ENCODE measurements around the gene C2CD3.
"Not testable (repeated sequence)": the region's sequence is repeated elsewhere in the genome, so short reads cannot be mapped to it uniquely, and the experiment has no call there.

Gene C2CD3

GRCh38 chr11:74139151-74139918 lies 31.5 kb downstream of the C2CD3 start:
- Mint-ChIP-seq H3K27me3 (no peaks in the 10 kb centered on the region), H3K36me3 (peaks cover 33% of the 10 kb centered on the region), H3K27ac (no peak overlapping the region), H3K4me3 (no peak overlapping the region), H3K4me1 (no peaks in the 10 kb centered on the region), H3K9me3 (no peaks in the 10 kb centered on the region)
- ATAC-seq, result no peak

GRCh38 chr11:74138572-74138971 lies 32.2 kb downstream of the C2CD3 start:
- Mint-ChIP-seq H3K9me3 (no peaks in the 10 kb centered on the region), H3K27me3 (no peaks in the 10 kb centered on the region), H3K4me3 (no peak overlapping the region), H3K36me3 (peaks cover 39% of the 10 kb centered on the region), H3K4me1 (no peaks in the 10 kb centered on the region), H3K27ac (no peak overlapping the region)
- no peak for ATAC-seq

GRCh38 chr11:74138021-74138420 lies 32.8 kb downstream of the C2CD3 start:
- Mint-ChIP-seq H3K4me3 (no peak overlapping the region), H3K27ac (no peak overlapping the region), H3K27me3 (no peaks in the 10 kb centered on the region), H3K4me1 (no peaks in the 10 kb centered on the region), H3K36me3 (peaks cover 45% of the 10 kb centered on the region), H3K9me3 (no peaks in the 10 kb centered on the region)
- ATAC-seq, result no peak

GRCh38 chr11:74135127-74135840 lies 35.5 kb downstream of the C2CD3 start:
- Mint-ChIP-seq H3K27ac (no peak overlapping the region), H3K4me3 (no peak overlapping the region), H3K36me3 (peaks cover 72% of the 10 kb centered on the region), H3K4me1 (no peaks in the 10 kb centered on the region), H3K9me3 (no peaks in the 10 kb centered on the region), H3K27me3 (no peaks in the 10 kb centered on the region)
- ATAC-seq, result no peak

GRCh38 chr11:74134661-74135060 lies 36.1 kb downstream of the C2CD3 start:
- Mint-ChIP-seq H3K9me3 (no peaks in the 10 kb centered on the region), H3K4me1 (no peaks in the 10 kb centered on the region), H3K27ac (no peak overlapping the region), H3K4me3 (no peak overlapping the region), H3K36me3 (peaks cover 78% of the 10 kb centered on the region), H3K27me3 (no peaks in the 10 kb centered on the region)
- ATAC-seq, result no peak

- H3K36me3 Mint-ChIP-seq, result peaks cover 71% of the 10 kb centered on the region
- H3K27ac Mint-ChIP-seq, result no peak overlapping the region
- no peaks in the 10 kb centered on the region for H3K9me3 Mint-ChIP-seq
- H3K27me3 Mint-ChIP-seq, result no peaks in the 10 kb centered on the region
- H3K4me3 Mint-ChIP-seq, result no peak overlapping the region
- no peak for ATAC-seq
- H3K4me1 Mint-ChIP-seq, result no peaks in the 10 kb centered on the region
These were observed 37.4 kb downstream of the C2CD3 start for GRCh38 chr11:74133436-74133835.

- Mint-ChIP-seq H3K9me3 (no peaks in the 10 kb centered on the region), H3K36me3 (peaks cover 65% of the 10 kb centered on the region), H3K4me3 (no peak overlapping the region), H3K27me3 (no peaks in the 10 kb centered on the region), H3K27ac (no peak overlapping the region), H3K4me1 (no peaks in the 10 kb centered on the region)
- no peak for ATAC-seq
These were observed 38.0 kb downstream of the C2CD3 start for GRCh38 chr11:74132833-74133232.

- not testable (repeated sequence) for H3K9me3 Mint-ChIP-seq, H3K27ac Mint-ChIP-seq, H3K27me3 Mint-ChIP-seq, H3K4me1 Mint-ChIP-seq, ATAC-seq, H3K4me3 Mint-ChIP-seq
- peaks cover 46% of the 10 kb centered on the region for H3K36me3 Mint-ChIP-seq
These were observed 41.7 kb downstream of the C2CD3 start for GRCh38 chr11:74129121-74129520.

- Mint-ChIP-seq H3K27ac (no peak overlapping the region), H3K27me3 (no peaks in the 10 kb centered on the region), H3K9me3 (peaks cover 6% of the 10 kb centered on the region), H3K4me3 (no peak overlapping the region), H3K36me3 (peaks cover 23% of the 10 kb centered on the region), H3K4me1 (no peaks in the 10 kb centered on the region)
- no peak for ATAC-seq
These were observed 47.8 kb downstream of the C2CD3 start for GRCh38 chr11:74123008-74123448.

- ATAC-seq, result no peak
- Mint-ChIP-seq H3K27ac (no peak overlapping the region), H3K4me1 (no peaks in the 10 kb centered on the region), H3K4me3 (no peak overlapping the region), H3K27me3 (no peaks in the 10 kb centered on the region), H3K9me3 (peaks cover 6% of the 10 kb centered on the region), H3K36me3 (peaks cover 30% of the 10 kb centered on the region)
These were observed 49.0 kb downstream of the C2CD3 start for GRCh38 chr11:74121804-74122203.

GRCh38 chr11:74120260-74121035 lies 50.4 kb downstream of the C2CD3 start:
- not testable (repeated sequence) for H3K27ac Mint-ChIP-seq, H3K9me3 Mint-ChIP-seq, H3K4me3 Mint-ChIP-seq, ATAC-seq, H3K27me3 Mint-ChIP-seq, H3K4me1 Mint-ChIP-seq
- H3K36me3 Mint-ChIP-seq, result peaks cover 42% of the 10 kb centered on the region

GRCh38 chr11:74116719-74117118 lies 54.1 kb downstream of the C2CD3 start:
- no peaks in the 10 kb centered on the region for H3K4me1 Mint-ChIP-seq
- H3K9me3 Mint-ChIP-seq, result peaks cover 9% of the 10 kb centered on the region
- no peak for ATAC-seq
- H3K27ac Mint-ChIP-seq, result no peak overlapping the region
- H3K27me3 Mint-ChIP-seq, result no peaks in the 10 kb centered on the region
- no peak overlapping the region for H3K4me3 Mint-ChIP-seq
- H3K36me3 Mint-ChIP-seq, result peaks cover 68% of the 10 kb centered on the region

- H3K27me3 Mint-ChIP-seq, result no peaks in the 10 kb centered on the region
- H3K27ac Mint-ChIP-seq, result no peak overlapping the region
- H3K36me3 Mint-ChIP-seq, result peaks cover 66% of the 10 kb centered on the region
- no peaks in the 10 kb centered on the region for H3K4me1 Mint-ChIP-seq
- ATAC-seq, result no peak
- no peak overlapping the region for H3K4me3 Mint-ChIP-seq
- H3K9me3 Mint-ChIP-seq, result peaks cover 3% of the 10 kb centered on the region
These were observed 57.9 kb downstream of the C2CD3 start for GRCh38 chr11:74112877-74113276.

- no peak overlapping the region for H3K4me3 Mint-ChIP-seq
- ATAC-seq, result no peak
- no peaks in the 10 kb centered on the region for H3K27me3 Mint-ChIP-seq
- no peak overlapping the region for H3K27ac Mint-ChIP-seq
- no peaks in the 10 kb centered on the region for H3K9me3 Mint-ChIP-seq
- H3K4me1 Mint-ChIP-seq, result no peaks in the 10 kb centered on the region
- H3K36me3 Mint-ChIP-seq, result peaks cover 63% of the 10 kb centered on the region
These were observed 64.7 kb downstream of the C2CD3 start for GRCh38 chr11:74106124-74106523.

GRCh38 chr11:74102321-74102720 lies 68.5 kb downstream of the C2CD3 start:
- Mint-ChIP-seq H3K27ac (no peak overlapping the region), H3K9me3 (no peaks in the 10 kb centered on the region), H3K36me3 (peaks cover 81% of the 10 kb centered on the region), H3K4me3 (no peak overlapping the region), H3K27me3 (no peaks in the 10 kb centered on the region), H3K4me1 (peaks cover 7% of the 10 kb centered on the region)
- no peak for ATAC-seq

Data from stimulated activated memory B cell treated with anti-CD40 and anti-IgM and Interleukin-4, amounts not matched to agents 10 μg/mL and 1 μg/mL and 100 μg/mL, for 72 hours (primary cell).